ACHN (cell line): Measurements from ENCODE around the gene PLCXD1.
"Not testable (repeated sequence)": the region's sequence is repeated elsewhere in the genome, so short reads cannot be mapped to it uniquely, and the experiment has no call there.

Source experiments
- DNase-seq: peaks from one replicate; pipeline ENCODE4 v3.0.0-alpha.2; 2015
- in situ Hi-C: cut with HindIII; loops from 2 replicates; pipeline ENCODE4 v1.10.0; 2017; ENCODE audit warnings: low sequenced_read_pairs, low pct_ligation_motif_present, low pct_unique_long_range_greater_than_20kb

The PLCXD1 gene

DNA sequence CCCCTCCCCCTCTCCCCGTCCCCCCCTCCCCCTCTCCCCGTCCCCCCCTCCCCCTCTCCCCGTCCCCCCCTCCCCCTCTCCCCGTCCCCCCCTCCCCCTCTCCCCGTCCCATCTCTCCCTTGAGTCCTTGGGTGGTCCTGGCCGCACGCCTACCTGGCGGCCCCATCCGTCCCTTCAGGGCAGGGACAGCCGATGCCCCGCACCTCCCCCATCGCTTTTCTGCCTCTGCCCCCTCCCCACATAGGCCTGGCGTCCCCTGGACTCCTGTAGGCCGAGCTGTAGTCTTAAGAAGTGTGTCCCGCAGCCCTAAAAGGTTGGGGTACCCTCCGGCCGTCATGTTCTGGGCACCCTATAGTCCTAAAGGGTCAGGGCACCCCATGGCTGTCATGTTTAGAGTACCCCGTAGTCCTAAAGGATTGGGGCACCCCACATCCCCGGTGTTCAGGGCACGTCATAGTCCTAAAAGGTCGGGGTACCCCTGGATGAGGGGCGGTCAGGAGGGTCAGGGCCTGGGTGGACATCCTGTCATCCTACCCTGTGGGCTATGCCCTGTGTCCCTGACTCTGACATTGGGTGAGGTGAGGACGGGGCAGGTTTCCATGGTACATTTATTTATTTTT, 48.2 kb downstream of the PLCXD1 start:
- in situ Hi-C loops: no loop called here
- no peak for DNase-seq

DNA sequence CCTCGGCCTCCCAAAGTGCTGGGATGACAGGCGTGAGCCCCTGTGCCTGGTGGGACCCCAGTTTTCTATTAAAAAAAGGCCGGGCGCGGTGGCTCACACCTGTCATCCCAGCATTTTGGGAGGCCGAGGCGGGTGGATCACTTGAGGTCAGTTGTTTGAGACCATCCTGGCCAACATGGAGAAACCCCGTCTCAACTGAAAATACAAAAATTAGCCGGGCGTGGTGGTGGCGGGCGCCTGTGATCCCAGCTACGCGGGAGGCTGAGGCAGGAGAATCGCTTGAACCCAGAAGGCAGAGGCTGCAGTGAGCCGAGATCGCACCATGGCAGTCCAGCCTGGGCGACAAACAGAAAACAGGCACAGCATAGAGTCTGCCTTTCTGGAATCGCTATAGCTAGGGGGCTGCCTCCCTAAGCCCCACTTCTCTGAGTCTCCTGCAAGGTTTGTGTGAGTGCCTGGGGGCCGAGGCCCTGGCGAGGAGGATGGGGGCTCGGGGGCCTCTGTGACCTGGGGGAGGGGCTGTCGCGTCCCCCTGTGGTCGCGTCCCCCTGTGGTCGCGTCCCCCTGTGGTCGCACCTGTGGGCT, 49.1 kb downstream of the PLCXD1 start:
- DNase-seq, in situ Hi-C loops: not testable (repeated sequence)

DNA sequence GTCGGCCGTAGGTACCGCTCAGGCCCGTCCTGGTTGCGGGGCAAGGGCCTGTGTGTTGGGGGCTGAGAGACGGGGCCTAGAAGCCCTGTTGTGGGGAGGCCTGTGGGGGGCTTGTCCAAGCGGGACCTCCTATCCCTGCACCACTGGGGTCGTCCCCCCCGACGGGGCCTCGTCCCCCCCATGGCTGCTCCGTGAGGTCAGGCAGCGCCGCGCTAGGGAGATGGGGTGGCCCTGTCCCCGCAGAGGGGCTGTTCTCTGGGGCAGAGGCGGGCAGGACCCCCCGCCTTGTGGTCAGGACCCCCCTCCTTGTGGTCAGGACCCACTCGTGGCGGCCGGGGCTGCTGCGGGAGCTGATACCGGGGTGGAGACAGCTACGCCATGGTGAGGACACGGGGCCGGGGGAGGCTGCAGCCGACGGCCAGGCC, 49.6 kb downstream of the PLCXD1 start:
- in situ Hi-C loops: no loop called here

DNA sequence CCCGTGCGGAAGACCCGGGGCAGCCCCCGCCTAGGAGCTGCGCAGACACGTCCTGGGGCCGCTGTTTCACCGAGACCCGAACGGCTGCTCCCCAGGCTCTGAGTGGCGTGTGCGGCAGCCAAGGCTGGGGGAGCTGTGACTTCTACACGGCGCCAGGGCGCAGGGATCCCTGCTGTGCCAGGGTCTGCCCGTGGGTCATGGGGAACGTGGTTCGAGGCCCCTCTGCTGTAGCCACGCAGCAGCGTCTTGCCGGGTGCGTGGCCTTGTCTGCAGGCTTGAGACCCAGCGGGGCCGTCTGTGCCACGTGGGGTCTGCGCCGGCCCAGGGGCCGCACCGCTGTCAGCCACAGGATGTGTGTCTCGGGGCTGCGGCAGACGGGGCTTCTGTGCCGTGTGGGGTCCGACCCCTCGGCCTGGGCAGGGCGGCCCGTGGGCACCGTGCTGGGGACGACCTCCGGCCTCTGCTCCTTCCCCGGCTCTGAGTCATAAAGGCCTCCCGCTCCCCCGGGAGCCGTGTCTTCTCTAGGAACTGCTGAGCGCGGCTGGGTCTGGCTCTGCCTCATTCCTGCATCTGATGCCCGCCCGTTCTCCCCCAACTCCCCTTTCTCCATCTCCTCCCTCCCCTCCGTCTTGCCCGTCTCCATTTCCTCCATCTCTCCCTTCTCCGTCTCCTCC, 50.1 kb downstream of the PLCXD1 start:
- in situ Hi-C loops: no loop called here
- DNase-seq: no peak

More for the DNA sequence above, 49.6 kb downstream of the PLCXD1 start:
- DNase-seq: no peak

DNA sequence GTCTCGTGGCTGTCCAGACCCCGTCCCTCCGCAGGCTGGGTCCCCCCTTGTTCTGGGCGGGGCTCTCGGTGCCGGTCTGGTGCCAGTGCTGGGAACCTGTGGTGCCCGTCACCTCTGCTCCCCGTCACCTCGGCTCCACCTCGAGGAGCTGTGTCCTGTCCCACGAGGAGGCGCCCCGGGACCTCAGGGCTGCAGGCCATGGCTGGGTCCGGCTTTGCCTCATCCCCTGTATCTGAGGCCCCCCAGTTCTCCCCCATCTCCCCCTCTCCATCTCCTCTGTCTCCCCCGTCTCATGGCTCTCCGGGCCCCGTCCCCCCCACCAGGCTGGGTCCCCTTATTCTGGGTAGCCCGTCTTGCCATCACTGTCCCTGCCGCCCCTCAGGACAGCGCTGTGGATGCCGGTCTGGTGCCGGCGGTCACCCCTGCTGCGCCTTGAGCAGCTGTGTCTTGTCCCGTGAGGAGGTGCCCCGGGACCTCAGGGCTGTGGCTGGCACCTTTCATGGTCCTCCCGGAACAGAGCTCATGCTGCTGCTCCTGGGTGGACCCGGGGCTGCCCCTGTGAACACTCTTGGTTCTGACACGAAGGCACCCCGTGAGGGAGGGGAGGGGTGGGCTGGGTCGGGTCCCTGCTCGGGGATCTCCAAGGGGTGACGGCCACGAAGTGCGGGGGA, 50.8 kb downstream of the PLCXD1 start:
- in situ Hi-C loops: no loop called here
- no peak for DNase-seq

GRCh38 chrX:332496-332860, 51.3 kb downstream of the PLCXD1 start:
- no peak for DNase-seq
- in situ Hi-C loops: no loop called here

DNA sequence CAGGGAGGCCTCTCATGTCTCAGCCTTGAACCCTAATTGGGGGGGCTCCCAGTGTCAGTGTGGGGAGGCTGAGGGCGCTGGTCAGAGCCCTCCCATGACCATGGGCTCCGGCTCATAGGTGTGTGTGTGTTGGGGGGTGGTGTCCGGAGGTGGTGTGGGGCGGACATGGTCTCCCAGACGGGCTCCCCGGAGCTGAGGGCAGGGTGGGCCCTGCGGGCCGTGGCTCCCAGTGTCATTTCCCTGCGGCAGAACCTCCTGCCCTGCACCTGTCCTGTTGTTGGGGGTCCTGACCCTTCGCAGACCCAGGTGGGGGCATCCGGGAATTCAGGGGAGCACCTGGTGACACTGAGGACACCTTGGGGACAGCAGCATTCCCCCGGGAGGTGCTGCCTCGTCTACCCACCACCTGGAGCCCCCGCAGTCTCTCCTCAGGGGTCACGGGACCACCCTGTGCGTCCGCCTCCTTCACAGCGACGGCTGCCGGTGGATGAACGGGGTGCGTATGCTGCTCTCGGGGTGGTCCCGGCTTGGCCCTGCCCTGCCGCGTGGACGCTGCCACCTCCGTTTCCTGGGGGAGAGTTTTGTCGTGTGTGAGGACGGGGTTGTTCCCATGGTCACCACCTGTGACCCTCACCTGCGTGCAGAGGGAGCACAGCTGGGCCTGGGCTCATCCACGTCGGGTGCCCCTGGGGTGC, 51.9 kb downstream of the PLCXD1 start:
- in situ Hi-C loops: no loop called here
- no peak for DNase-seq

DNA sequence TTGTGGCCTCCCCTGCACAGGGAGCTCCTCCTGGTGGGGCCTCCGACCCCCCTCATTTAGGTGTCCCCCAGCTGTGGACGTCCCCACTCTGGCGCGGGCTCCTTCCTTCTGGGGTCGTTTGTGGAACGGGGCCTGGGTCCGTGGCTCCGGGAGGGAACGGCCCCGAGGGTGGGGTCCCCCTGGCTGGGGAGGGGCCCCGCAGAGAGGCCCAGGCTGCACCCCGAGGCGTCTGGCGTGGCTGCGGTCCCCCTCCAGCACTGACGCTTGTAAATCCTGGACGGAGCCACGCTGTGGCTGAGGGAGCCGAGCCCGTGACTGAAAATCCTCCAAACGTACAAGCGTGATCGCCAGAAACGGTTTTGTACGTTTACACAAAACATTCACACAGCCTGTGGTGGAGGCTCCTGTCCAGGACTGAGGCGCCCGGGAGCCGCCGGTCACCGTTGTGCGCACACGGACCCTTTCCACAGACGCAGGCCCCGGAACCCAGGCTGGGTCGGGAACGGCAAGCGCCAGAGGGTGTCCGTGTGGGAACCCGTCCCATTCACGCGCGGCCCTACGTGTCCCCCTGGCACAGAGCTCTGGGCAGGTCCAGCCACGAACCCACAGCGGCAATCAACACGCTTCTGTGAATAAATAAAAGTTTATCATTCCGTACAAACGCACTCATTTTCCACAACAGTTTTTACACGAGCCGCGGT, 52.6 kb downstream of the PLCXD1 start:
- DNase-seq: no peak
- in situ Hi-C loops: no loop called here

GRCh38 chrX:334331-334891, 53.2 kb downstream of the PLCXD1 start:
- in situ Hi-C loops: no loop called here
- DNase-seq: no peak

GRCh38 chrX:334971-335757, 54.0 kb downstream of the PLCXD1 start:
- in situ Hi-C loops: no loop called here
- no peak for DNase-seq

DNA sequence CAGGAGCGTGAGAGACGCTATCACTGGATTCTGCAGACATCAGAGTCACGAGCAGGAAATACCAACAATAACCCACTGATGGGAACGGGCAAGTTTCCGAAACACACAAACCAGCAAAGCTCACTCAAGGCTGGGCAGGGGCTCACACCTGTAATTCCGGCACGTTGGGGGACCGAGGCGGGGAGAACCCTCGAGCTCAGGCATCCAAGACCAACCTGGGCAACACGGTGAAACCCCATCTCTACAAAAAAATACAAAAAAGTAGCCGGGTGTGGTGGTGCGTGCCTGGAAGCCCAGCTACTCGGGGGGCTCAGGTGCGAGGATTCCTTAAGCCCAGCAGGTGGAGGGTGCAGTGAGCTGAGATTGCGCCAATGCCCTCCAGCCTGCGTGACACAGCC, 54.6 kb downstream of the PLCXD1 start:
- no peak for DNase-seq
- in situ Hi-C loops: no loop called here

DNA sequence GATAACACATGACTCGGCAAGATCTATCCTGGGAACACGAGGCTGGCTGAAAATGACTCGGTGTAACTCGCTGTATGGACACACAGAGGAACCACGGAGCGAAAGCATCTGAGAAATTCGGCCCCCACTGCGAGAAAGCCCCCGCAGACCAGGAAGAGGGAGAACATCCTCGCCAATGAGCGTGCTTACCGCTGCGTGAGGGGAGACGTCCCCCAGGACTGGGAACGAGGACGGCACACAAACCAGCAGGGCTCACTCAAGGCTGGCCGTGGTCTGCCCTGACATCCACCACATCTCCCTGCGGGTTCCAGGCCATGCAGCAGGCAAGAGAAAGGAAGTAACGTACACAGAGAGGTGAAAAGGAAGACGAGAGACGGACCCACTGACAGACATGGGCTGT, 55.0 kb downstream of the PLCXD1 start:
- in situ Hi-C loops: no loop called here
- DNase-seq: no peak

GRCh38 chrX:337331-337831, 56.2 kb downstream of the PLCXD1 start:
- DNase-seq: no peak
- in situ Hi-C loops: no loop called here

- no peak for DNase-seq
- in situ Hi-C loops: no loop called here
These were observed 57.2 kb downstream of the PLCXD1 start for GRCh38 chrX:338281-338835.

DNA sequence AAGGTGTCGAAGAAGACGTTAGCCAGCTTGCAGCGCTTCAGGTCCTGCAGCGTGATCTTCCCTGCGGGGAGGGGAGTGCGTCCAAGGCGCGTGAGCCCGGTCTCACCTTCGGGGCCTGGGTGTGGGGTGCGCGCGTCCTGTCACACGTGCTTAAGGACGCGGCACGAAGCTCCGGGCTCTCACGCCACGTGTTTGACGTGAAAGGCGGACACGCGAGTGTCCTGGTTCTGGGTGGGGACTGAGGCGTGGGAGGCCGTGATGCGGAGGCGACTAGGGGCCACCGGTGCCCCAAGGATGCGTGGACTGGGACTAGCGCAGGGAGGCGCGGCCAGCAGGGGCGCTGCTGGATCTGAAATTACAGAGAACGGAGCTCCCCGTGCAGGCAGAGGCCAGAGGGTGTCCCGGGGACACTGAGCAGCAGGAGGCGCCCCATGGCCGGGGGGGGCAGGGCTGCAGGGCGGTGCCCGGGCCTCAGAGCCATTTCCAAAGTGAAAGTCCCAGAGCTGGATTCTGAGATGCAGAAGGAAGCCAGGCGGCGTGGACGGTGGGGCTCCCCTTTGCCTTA, 57.7 kb downstream of the PLCXD1 start:
- no peak for DNase-seq
- in situ Hi-C loops: no loop called here

DNA sequence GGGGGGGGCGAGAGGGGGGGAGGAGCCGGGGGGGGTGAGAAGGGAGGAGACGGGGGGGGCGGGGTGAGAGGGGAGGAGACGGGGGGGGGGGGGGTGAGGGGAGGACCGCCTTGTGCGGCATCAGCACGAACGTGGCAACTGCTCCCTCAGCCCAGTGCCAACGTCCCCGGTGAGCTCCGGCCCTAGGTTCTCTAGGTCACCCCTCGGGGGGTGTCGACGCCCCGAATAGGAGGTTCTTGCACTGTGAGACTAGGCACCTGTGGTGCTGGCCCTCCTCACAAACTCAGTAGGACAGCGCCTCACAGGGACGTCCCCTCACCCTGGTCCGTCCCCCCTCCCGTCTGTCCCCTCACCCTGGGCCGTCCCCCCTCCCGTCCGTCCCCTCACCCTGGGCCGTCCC, 58.9 kb downstream of the PLCXD1 start:
- no peak for DNase-seq

More for the DNA sequence above, 58.9 kb downstream of the PLCXD1 start:
- in situ Hi-C loops: no loop called here
